Thyroid gland (tissue), 4 donors: ENCODE results near the gene TYROBP.

Experiments
- CTCF ChIP-seq, 6 experiments: fragments of 200-600 bp in 3 of 6; fragments of 450-650 bp in 3 of 6; sonication (generic) in 3 of 6; IDR thresholded peaks; one replicate each; pipeline ENCODE4 v1.5.1; 2016 to 2019; ENCODE audit warnings: antibody characterized with exemption in 6 of 6, mild to moderate bottlenecking in 2 of 6, inconsistent platforms in 1 of 6, moderate library complexity in 1 of 6
- POLR2A ChIP-seq, 2 donors: fragments of 450-650 bp; IDR thresholded peaks; one replicate each; pipeline ENCODE4 v1.6.1; 2017; ENCODE audit warnings: antibody characterized with exemption in 2 of 2, mild to moderate bottlenecking in 2 of 2, moderate library complexity in 1 of 2

GRCh38 chr19:35887197-35887596, 20.9 kb downstream of the TYROBP start:
- TF ChIP-seq POLR2A (IDR thresholded peaks at IDR 0.05) (no peak), CTCF (IDR thresholded peaks at IDR 0.05) (no peak)
